Measurements from ENCODE around the gene GYPC.
A peak's percentile ranks its signal among the peaks of the same experiment; 100 is the strongest.

Gene GYPC

DNA sequence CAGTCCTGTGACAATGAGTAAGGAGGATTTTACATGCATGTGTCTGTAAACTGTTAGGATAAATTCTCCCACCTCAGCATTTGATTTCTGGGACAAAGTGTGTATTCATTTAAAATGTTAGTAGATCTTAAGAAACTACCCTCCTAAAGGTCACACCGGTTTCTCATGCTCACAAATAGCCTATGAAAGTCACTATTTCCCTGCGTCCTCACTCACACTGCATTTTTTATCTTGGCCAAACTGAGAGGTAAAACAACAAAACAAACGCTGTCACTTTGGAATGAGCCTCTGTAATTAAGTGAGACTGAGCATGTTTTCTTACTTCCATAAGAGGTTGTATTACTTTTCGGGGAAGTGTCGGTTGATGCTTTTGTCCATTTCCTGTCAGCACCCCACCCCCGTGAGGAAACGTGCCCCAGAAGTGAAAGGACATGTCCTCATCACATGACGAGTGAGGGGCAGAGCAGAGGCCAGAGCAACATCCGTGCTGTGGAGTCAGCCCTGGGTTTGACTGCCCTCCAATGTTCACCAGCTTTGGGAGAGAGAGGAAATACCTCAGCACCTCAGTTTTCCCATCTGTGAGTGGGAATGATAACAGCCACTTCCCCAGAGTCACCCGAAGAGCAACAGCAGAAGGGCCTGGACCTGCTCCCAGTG is 3.1 kb downstream of the GYPC start:
- Histone ChIP-seq H3K9me3 (ENCODE audit: control insufficient read depth in 2 of 2, low read length in 2 of 2) (no peaks in the 10 kb centered on the region), H3K36me3 (ENCODE audit: control insufficient read depth in 2 of 2, insufficient read depth in 2 of 2, low read length in 2 of 2) (no peaks in the 10 kb centered on the region), H3K4me1 (ENCODE audit: control insufficient read depth in 2 of 2, insufficient read depth in 2 of 2, low read length in 2 of 2) (peaks cover 16 to 17% of the 10 kb centered on the region in 2 donors), H3K9ac (ENCODE audit: low read depth in 1 of 2, low read length in 2 of 2) (peak overlapping the region in 1 of 2 donors; percentile 47), H3K4me3 (ENCODE audit: low read length in 2 of 2) (peak overlapping the region in 1 of 2 donors; percentile 22), H3K27ac (ENCODE audit: low read depth in 2 of 2, low read length in 2 of 2) (peak overlapping the region in 1 of 2 donors; percentile 62), H3K27me3 (ENCODE audit: control insufficient read depth in 2 of 2, insufficient read depth in 2 of 2, low read length in 2 of 2) (no peaks in the 10 kb centered on the region)

DNA sequence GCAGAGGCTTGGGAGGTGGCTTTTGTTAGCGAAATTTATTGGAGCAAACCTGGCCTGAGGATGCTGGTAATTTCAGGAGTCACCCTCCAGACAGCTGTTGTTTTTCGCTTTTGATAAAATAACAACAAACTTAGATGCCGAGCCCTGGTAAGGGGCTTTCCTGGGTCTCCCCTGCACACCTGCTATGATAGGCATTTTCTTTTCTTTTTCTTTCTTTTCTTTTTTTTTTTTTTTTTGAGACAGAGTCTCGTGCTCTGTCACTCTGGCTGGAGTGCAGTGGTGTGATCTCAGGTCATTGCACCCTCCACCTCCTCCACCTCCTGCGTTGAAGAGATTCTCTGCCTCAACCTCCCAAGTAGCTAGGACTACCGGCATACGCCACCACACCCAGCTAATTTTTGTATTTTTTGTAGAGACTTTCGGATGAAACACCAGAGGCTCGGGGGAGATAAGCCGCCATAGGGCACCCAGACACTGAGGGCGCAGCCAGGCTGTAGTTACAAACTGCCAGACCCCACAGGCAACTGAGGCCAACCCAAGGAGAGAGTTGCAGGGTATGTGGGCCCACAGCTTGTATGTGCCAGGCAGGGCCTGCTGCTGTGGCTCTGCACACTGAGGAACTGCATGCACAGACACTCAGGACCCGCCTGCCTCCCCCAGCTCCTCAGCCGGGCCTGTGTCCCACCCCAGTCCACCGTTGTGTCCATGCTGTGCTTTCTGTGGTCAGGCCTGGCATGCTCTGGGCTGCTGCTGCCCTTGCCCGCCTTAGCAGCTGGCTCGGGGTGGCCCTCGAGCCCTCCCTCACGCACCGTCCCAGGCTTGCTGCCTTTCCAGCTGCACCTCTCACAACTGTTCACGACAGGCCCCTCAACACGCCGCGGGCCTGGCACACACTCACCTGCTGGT is 3.9 kb downstream of the GYPC start:
- Histone ChIP-seq H3K4me3 (ENCODE audit: low read length in 2 of 2) (peak overlapping the region in 1 of 2 donors; percentile 22), H3K9ac (ENCODE audit: low read depth in 1 of 2, low read length in 2 of 2) (peak overlapping the region in 1 of 2 donors; percentile 47), H3K36me3 (ENCODE audit: control insufficient read depth in 2 of 2, insufficient read depth in 2 of 2, low read length in 2 of 2) (no peaks in the 10 kb centered on the region), H3K27ac (ENCODE audit: low read depth in 2 of 2, low read length in 2 of 2) (peak overlapping the region in 1 of 2 donors; percentile 62), H3K27me3 (ENCODE audit: control insufficient read depth in 2 of 2, insufficient read depth in 2 of 2, low read length in 2 of 2) (no peaks in the 10 kb centered on the region), H3K4me1 (ENCODE audit: control insufficient read depth in 2 of 2, insufficient read depth in 2 of 2, low read length in 2 of 2) (peaks cover 16 to 21% of the 10 kb centered on the region in 2 donors), H3K9me3 (ENCODE audit: control insufficient read depth in 2 of 2, low read length in 2 of 2) (no peaks in the 10 kb centered on the region)

GRCh38 chr2:126660971-126661370 is 5.0 kb downstream of the GYPC start:
- no peak overlapping the region for H3K9ac ChIP-seq (ENCODE audit: low read depth in 1 of 2, low read length in 2 of 2)
- peaks cover 13 to 16% of the 10 kb centered on the region in 2 donors for H3K4me1 ChIP-seq (ENCODE audit: control insufficient read depth in 2 of 2, insufficient read depth in 2 of 2, low read length in 2 of 2)
- no peaks in the 10 kb centered on the region for H3K9me3 ChIP-seq (ENCODE audit: control insufficient read depth in 2 of 2, low read length in 2 of 2)
- H3K27ac ChIP-seq (ENCODE audit: low read depth in 2 of 2, low read length in 2 of 2) = no peak overlapping the region
- H3K4me3 ChIP-seq (ENCODE audit: low read length in 2 of 2) = no peak overlapping the region
- no peaks in the 10 kb centered on the region for H3K27me3 ChIP-seq (ENCODE audit: control insufficient read depth in 2 of 2, insufficient read depth in 2 of 2, low read length in 2 of 2)
- H3K36me3 ChIP-seq (ENCODE audit: control insufficient read depth in 2 of 2, insufficient read depth in 2 of 2, low read length in 2 of 2) = no peaks in the 10 kb centered on the region

DNA sequence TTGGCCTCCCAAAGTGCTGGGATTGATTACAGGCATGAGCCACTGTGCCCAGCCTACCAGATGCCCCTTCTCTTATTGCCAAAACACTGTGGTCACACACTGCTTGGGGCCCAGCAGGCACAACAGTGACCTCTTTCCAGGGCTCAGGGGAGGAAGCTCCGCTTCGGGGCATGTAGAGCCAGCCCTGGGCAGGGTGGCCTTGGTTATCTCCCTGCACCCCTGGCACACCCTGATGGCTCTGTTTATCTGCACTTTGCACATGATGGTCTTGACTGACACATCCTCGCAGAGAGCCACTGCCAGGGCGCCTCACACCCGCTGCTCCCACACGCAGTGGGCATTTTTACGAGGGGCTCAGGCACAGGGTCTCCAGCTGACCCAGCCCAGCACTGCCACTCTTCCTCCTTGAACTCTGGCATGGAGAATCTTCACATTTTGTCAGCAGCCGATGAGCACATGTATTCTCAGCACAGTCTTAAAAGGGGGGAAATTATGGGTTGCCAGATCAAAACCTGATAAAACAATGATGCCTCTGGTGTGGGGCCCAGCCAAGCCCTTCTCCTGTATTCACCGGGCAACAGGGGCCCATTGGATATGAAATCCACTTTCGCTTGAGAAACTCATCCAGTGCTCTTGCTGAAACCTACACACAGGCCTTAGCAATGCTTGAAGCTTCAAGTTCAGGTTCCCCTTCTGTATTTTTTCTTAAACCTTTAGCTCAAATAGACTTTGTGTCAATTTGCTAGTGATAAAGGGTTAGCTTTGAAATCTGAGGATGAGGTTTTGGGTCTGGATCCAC is 5.9 kb downstream of the GYPC start:
- H3K4me1 ChIP-seq (ENCODE audit: control insufficient read depth in 2 of 2, insufficient read depth in 2 of 2, low read length in 2 of 2) = peaks cover 13 to 16% of the 10 kb centered on the region in 2 donors
- no peak overlapping the region for H3K27ac ChIP-seq (ENCODE audit: low read depth in 2 of 2, low read length in 2 of 2)
- H3K27me3 ChIP-seq (ENCODE audit: control insufficient read depth in 2 of 2, insufficient read depth in 2 of 2, low read length in 2 of 2) = no peaks in the 10 kb centered on the region
- no peaks in the 10 kb centered on the region for H3K36me3 ChIP-seq (ENCODE audit: control insufficient read depth in 2 of 2, insufficient read depth in 2 of 2, low read length in 2 of 2)
- no peak overlapping the region for H3K9ac ChIP-seq (ENCODE audit: low read depth in 1 of 2, low read length in 2 of 2)
- H3K9me3 ChIP-seq (ENCODE audit: control insufficient read depth in 2 of 2, low read length in 2 of 2) = no peaks in the 10 kb centered on the region
- H3K4me3 ChIP-seq (ENCODE audit: low read length in 2 of 2) = no peak overlapping the region

DNA sequence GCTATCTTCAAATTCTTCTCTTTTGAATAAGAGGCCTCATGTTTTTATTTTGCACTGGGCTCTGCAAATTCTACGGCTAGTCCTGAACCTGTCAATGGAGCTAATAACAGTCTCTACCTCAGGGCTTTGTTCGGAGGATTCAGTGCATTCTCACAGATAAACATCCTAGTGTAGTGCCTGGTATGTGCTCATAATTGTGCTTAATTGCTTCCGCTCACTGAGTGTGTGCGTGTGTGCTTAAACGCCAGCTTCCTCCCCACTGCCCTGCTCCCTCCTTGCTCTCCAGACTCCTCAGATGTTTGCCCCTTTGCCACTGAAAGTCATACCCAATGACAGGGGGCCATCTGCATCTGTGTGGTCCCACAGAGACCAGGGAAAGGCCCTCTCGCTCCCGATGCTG is 6.7 kb downstream of the GYPC start:
- H3K4me1 ChIP-seq (ENCODE audit: control insufficient read depth in 2 of 2, insufficient read depth in 2 of 2, low read length in 2 of 2) = peaks cover 11 to 13% of the 10 kb centered on the region in 2 donors
- no peaks in the 10 kb centered on the region for H3K36me3 ChIP-seq (ENCODE audit: control insufficient read depth in 2 of 2, insufficient read depth in 2 of 2, low read length in 2 of 2)
- H3K4me3 ChIP-seq (ENCODE audit: low read length in 2 of 2) = no peak overlapping the region
- no peaks in the 10 kb centered on the region for H3K9me3 ChIP-seq (ENCODE audit: control insufficient read depth in 2 of 2, low read length in 2 of 2)
- no peak overlapping the region for H3K27ac ChIP-seq (ENCODE audit: low read depth in 2 of 2, low read length in 2 of 2)
- no peak overlapping the region for H3K9ac ChIP-seq (ENCODE audit: low read depth in 1 of 2, low read length in 2 of 2)
- H3K27me3 ChIP-seq (ENCODE audit: control insufficient read depth in 2 of 2, insufficient read depth in 2 of 2, low read length in 2 of 2) = no peaks in the 10 kb centered on the region

DNA sequence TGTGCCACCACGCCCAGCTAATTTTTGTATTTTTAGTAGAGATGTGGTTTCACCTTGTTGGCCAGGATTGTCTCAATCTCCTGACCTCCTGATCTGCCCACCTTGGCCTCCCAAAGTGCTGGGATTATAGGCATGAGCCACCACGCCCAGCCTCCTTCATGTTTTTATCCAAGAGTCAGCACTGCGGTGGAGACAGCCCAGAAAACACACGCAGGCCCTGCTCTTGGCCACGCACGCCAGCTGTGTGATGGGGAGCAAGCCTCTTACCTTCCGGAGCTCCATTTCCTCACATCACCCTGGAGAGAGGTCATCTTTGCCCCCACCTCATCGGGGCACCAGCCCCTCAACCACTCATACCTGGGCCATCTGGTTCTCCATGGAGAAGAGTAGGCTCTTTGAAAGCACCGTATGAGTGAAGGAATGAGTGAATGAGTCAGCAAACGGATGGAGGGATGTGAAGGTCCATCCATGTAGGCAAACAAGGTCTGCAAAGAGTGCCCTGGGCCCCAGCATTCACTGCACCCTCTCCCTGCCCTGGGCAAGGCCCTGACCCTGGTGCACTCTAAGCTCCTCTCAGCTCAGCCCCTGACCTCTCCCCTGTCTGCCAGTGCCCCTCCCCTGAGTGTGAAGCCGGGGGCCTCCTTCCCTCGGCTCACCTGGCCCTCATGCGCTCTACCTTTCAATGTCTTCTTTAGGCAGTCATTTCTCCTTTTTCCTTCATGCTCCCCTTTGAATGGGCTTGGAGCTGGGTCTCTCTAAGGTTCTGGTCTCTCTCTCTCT is 7.4 kb downstream of the GYPC start:
- Histone ChIP-seq H3K9ac (ENCODE audit: low read depth in 1 of 2, low read length in 2 of 2) (no peak overlapping the region), H3K27me3 (ENCODE audit: control insufficient read depth in 2 of 2, insufficient read depth in 2 of 2, low read length in 2 of 2) (no peaks in the 10 kb centered on the region), H3K9me3 (ENCODE audit: control insufficient read depth in 2 of 2, low read length in 2 of 2) (no peaks in the 10 kb centered on the region), H3K4me3 (ENCODE audit: low read length in 2 of 2) (no peak overlapping the region), H3K4me1 (ENCODE audit: control insufficient read depth in 2 of 2, insufficient read depth in 2 of 2, low read length in 2 of 2) (peaks cover 4 to 8% of the 10 kb centered on the region in 2 donors), H3K36me3 (ENCODE audit: control insufficient read depth in 2 of 2, insufficient read depth in 2 of 2, low read length in 2 of 2) (no peaks in the 10 kb centered on the region), H3K27ac (ENCODE audit: low read depth in 2 of 2, low read length in 2 of 2) (peak overlapping the region; percentile 2 to 71)

DNA sequence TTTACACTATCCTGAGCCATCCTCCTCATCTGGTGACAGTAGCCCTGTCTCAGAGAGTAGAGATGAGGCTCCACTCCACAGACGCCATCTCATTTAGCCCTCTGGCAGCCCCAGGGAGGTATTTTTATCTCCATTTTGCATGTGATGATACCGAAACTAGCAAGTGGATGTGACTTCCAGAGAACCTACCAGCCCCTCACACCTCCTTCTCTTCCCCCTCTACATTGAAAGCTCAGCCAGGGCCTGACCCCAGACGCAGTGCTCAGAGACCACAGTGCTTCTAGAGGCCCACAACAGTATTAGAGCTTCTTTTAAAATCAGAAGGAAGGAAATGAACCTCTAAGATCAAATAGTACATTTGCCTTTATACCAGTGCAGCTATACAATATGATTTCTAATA is 8.3 kb downstream of the GYPC start:
- Histone ChIP-seq H3K9me3 (ENCODE audit: control insufficient read depth in 2 of 2, low read length in 2 of 2) (no peaks in the 10 kb centered on the region), H3K4me3 (ENCODE audit: low read length in 2 of 2) (no peak overlapping the region), H3K27ac (ENCODE audit: low read depth in 2 of 2, low read length in 2 of 2) (peak overlapping the region in 1 of 2 donors; percentile 71), H3K9ac (ENCODE audit: low read depth in 1 of 2, low read length in 2 of 2) (no peak overlapping the region), H3K4me1 (ENCODE audit: control insufficient read depth in 2 of 2, insufficient read depth in 2 of 2, low read length in 2 of 2) (peaks cover 3 to 8% of the 10 kb centered on the region in 2 donors), H3K36me3 (ENCODE audit: control insufficient read depth in 2 of 2, insufficient read depth in 2 of 2, low read length in 2 of 2) (no peaks in the 10 kb centered on the region), H3K27me3 (ENCODE audit: control insufficient read depth in 2 of 2, insufficient read depth in 2 of 2, low read length in 2 of 2) (no peaks in the 10 kb centered on the region)

- no peak overlapping the region for H3K4me3 ChIP-seq (ENCODE audit: low read length in 2 of 2)
- H3K4me1 ChIP-seq (ENCODE audit: control insufficient read depth in 2 of 2, insufficient read depth in 2 of 2, low read length in 2 of 2) = peaks cover 3 to 8% of the 10 kb centered on the region in 2 donors
- no peaks in the 10 kb centered on the region for H3K27me3 ChIP-seq (ENCODE audit: control insufficient read depth in 2 of 2, insufficient read depth in 2 of 2, low read length in 2 of 2)
- H3K9ac ChIP-seq (ENCODE audit: low read depth in 1 of 2, low read length in 2 of 2) = no peak overlapping the region
- H3K27ac ChIP-seq (ENCODE audit: low read depth in 2 of 2, low read length in 2 of 2) = peak overlapping the region in 1 of 2 donors; percentile 49
- no peaks in the 10 kb centered on the region for H3K9me3 ChIP-seq (ENCODE audit: control insufficient read depth in 2 of 2, low read length in 2 of 2)
- H3K36me3 ChIP-seq (ENCODE audit: control insufficient read depth in 2 of 2, insufficient read depth in 2 of 2, low read length in 2 of 2) = no peaks in the 10 kb centered on the region
These were observed 8.7 kb downstream of the GYPC start for GRCh38 chr2:126664639-126665038.

- no peak overlapping the region for H3K9ac ChIP-seq (ENCODE audit: low read depth in 1 of 2, low read length in 2 of 2)
- H3K27me3 ChIP-seq (ENCODE audit: control insufficient read depth in 2 of 2, insufficient read depth in 2 of 2, low read length in 2 of 2) = no peaks in the 10 kb centered on the region
- peaks cover 3 to 8% of the 10 kb centered on the region in 2 donors for H3K4me1 ChIP-seq (ENCODE audit: control insufficient read depth in 2 of 2, insufficient read depth in 2 of 2, low read length in 2 of 2)
- no peak overlapping the region for H3K27ac ChIP-seq (ENCODE audit: low read depth in 2 of 2, low read length in 2 of 2)
- H3K36me3 ChIP-seq (ENCODE audit: control insufficient read depth in 2 of 2, insufficient read depth in 2 of 2, low read length in 2 of 2) = no peaks in the 10 kb centered on the region
- no peaks in the 10 kb centered on the region for H3K9me3 ChIP-seq (ENCODE audit: control insufficient read depth in 2 of 2, low read length in 2 of 2)
- no peak overlapping the region for H3K4me3 ChIP-seq (ENCODE audit: low read length in 2 of 2)
These were observed 9.5 kb downstream of the GYPC start for GRCh38 chr2:126665483-126665882.

Data from mucosa of rectum (tissue), 2 donors.